IPS DF 4.7 (cell line): ENCODE measurements around the gene THSD8.
"Not testable (repeated sequence)": the region's sequence is repeated elsewhere in the genome, so short reads cannot be mapped to it uniquely, and the experiment has no call there.

Source experiments
- DNase-seq: peaks from one replicate; pipeline ENCODE4 v3.0.0-alpha.2; 2013; ENCODE audit warnings: low spot score; ENCODE audit errors: extremely low read depth

THSD8 gene

DNA sequence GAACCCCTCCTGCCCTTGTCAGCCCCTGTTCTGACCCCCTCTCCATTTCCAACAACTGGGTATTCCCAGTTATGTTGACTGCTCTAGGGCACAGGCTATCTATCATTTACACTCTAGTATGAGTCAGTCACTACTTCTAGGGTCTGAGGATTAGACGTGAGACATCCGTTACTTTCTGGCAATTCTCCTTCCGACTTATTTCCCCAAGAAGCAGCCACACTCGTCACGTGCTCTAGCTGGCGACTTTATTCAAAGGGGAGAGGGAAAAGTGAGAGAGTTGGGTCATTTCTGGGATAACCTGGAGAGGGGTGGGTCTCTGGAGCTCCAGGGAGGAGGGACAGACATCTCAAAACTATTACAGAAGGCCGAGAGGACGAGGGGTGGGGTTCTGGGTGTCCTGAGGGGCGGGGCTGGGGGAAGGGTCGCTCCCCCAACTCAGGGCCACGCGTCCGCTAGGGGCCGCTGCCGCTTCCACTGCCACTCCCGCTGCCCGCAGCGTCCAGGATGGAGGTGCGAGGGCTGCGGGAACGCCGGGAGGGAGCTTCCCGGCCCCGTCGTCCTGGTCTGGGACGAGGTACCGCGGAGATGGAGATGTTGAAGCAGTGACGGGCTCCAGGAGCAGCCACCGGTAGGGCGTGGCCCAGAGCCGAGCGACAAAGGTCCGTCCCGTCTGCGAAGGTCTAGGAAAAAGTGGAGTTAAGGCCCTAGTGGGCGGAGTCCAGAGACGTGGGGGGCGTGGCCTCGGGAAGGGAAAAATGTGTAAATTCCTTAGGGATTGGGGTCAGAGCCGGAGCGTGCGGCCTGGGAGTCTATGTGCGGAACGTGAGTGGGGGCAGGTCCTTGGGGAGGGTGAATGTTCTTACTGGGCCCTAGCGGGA, 23.6 kb downstream of the THSD8 start:
- no peak for DNase-seq

DNA sequence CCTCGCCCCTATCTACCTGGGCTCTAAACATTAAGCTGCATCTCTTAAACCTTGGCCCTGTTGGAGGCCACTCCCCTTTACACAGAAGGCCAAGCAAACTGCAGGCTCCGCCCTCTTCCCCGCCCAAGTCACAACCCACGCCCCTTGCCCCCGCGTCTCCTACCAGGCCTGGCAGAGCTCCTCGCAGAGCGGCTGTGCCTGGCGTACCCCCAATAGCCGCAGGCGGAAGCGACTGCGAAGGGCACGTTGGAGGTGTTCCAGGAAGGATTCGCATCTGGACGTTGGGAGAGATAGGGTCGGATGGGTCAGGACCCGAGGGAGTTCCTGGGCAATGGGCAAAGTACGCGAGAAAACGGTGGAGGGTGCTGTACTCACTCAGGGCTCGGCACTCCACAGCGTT, 26.6 kb downstream of the THSD8 start:
- no peak for DNase-seq

DNA sequence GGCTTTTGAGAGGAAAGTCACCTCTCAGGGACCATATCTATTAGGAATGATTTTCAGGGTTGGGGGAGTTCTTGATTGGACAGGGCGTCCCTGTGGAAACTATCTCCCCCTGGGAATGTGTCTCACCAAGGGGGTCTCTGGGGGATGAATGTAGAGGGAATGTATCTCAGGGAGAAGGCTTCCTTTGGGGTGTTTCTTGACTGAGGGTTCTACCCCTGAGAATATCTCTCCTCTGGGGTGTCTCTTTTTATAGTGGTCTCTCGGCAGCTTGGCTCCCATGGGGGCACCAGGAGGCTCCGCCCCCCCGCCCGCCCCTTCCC, 31.5 kb downstream of the THSD8 start:
- DNase-seq: no peak

- DNase-seq: no peak
These were observed 32.1 kb downstream of the THSD8 start for GRCh38 chr19:12833738-12834565.

DNA sequence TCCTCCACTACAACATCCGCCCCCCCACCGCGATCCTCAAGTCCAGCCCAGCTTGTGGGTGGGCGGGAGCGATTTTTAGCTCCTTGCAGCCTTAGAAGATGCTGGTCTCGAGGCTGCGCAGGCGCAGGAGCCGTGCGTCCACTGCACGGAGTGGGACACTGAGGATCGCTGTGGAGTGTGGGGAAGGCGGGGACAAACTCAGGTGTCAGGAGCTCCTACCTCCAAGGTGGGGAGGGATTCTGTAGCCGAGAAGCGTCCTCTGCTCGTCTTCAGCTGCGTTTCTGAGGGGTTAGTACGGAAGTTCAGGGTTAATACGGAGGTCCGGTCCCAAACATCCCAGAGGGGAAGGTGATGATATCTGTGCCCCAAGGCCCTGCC, 32.7 kb downstream of the THSD8 start, which contains the start of gene RTBDN:
RTBDN (minus strand) TSS at position 14 of the 378 bp plus-strand sequence. CDS start 4,600 bp downstream, outside the sequence.
- DNase-seq: no peak

GRCh38 chr19:12834976-12835757, 33.3 kb downstream of the THSD8 start:
- DNase-seq: no peak

- no peak for DNase-seq
These were observed 34.6 kb downstream of the THSD8 start for GRCh38 chr19:12836529-12836863.

- no peak for DNase-seq
These were observed 35.4 kb downstream of the THSD8 start for GRCh38 chr19:12837225-12837624.

GRCh38 chr19:12838182-12838885, 36.5 kb downstream of the THSD8 start, which contains the start of gene MAST1:
Gene MAST1 (plus strand): TSS chr19:12838515. CDS start chr19:12838573, 58 bp downstream.
- DNase-seq: no peak

DNA sequence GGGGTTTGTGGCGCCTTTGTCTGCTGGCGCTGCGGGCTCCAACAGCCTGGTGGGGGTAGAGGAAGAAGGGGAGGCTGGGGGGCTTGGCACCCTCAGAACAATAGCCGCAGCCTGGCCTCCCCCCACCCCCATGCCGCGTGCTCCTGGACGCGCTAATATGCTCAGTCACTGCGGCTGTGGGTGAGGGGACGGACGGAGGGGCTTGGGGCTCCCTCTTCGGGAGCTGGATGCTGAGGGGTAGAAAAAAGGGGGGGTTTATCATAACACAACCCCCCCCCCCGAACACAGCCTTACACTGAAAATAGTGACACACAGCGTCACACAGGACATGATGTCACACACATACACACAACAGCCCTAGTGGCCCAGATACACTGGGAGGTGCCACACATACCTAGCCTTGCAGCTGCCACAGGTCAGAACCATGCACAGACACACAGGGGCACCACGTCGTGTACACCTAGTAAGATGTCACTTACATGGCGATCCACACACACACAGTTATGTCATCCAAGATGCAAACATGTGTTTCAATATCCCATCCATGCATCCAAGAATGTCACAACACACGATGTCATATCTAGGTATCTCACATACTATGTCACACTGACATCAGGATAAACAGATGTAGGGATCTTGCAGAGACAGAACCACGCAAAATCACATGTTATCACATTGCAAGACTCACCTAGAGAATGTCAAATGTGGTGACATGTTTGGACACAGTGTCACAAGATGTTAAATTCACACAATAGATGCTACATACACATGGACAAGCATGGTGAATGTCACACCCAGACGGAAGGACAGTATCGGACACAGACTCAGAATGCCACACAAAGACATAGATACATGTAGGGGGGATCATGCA, 37.3 kb downstream of the THSD8 start:
- no peak for DNase-seq

GRCh38 chr19:12840091-12841079, 38.5 kb downstream of the THSD8 start:
- no peak for DNase-seq

DNA sequence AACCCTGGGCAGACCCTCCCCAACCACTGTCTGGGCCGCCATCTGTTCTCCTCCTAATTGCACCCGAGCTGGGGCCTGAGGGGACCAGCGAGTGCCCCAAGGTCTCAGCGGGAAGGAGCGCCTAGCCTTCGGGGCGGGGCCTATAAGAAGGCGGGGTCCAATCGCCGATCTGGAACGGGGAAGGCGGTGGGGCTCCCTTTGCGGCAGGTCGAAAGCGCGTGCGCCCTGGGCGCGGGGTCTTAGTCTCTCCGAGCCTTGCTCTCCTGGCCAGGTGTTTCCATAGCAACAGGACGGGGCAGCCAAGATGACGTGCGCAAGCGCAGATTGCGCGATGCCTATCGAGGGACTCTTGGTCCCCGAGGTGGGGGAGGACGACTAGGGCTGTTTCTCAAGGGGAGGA, 39.2 kb downstream of the THSD8 start:
- no peak for DNase-seq

DNA sequence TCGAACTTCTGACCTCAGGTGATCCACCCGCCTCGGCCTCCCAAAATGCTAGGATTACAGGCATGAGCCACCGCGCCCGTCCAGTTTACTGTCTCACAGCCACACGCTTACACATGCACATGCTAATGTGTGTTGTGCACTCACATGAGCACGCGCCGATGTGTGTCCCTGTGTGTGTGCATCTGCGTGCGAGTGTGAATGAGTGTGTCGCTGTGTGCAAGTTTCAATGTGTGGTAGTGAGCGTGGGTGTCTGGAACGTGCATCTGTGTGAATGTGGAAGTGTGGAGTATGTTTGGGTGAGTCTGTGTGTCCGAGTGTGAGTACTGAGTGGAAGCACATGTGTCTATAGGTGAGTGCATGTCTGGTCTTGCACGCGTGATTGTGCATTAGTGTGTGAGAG, 40.6 kb downstream of the THSD8 start:
- DNase-seq: no peak

- DNase-seq: no peak
These were observed 41.5 kb downstream of the THSD8 start for GRCh38 chr19:12843328-12843727.

GRCh38 chr19:12843999-12844732, 42.3 kb downstream of the THSD8 start:
- no peak for DNase-seq

DNA sequence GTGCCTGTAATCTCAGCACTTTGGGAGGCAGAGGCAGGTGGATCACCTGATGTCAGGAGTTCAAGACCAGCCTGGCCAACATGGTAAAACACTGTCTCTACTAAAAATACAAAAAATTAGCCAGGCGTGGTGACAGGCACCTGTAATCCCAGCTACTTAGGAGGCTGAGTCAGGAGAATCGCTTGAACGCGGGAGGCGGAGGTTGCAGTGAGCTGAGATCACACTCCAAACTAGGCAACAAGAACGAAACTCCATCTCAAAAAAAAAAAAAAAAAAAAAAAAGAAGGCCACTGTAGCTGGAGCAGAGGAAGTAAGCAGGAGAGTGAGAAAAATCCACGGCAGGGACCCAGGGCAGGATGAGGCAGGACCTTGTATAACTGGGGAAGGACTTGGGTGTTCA, 44.7 kb downstream of the THSD8 start:
- not testable (repeated sequence) for DNase-seq

- no peak for DNase-seq
These were observed 45.6 kb downstream of the THSD8 start for GRCh38 chr19:12847159-12848139.
